ENCODE results near the gene HINFP.

The HINFP gene, protein sequence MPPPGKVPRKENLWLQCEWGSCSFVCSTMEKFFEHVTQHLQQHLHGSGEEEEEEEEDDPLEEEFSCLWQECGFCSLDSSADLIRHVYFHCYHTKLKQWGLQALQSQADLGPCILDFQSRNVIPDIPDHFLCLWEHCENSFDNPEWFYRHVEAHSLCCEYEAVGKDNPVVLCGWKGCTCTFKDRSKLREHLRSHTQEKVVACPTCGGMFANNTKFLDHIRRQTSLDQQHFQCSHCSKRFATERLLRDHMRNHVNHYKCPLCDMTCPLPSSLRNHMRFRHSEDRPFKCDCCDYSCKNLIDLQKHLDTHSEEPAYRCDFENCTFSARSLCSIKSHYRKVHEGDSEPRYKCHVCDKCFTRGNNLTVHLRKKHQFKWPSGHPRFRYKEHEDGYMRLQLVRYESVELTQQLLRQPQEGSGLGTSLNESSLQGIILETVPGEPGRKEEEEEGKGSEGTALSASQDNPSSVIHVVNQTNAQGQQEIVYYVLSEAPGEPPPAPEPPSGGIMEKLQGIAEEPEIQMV

DNA sequence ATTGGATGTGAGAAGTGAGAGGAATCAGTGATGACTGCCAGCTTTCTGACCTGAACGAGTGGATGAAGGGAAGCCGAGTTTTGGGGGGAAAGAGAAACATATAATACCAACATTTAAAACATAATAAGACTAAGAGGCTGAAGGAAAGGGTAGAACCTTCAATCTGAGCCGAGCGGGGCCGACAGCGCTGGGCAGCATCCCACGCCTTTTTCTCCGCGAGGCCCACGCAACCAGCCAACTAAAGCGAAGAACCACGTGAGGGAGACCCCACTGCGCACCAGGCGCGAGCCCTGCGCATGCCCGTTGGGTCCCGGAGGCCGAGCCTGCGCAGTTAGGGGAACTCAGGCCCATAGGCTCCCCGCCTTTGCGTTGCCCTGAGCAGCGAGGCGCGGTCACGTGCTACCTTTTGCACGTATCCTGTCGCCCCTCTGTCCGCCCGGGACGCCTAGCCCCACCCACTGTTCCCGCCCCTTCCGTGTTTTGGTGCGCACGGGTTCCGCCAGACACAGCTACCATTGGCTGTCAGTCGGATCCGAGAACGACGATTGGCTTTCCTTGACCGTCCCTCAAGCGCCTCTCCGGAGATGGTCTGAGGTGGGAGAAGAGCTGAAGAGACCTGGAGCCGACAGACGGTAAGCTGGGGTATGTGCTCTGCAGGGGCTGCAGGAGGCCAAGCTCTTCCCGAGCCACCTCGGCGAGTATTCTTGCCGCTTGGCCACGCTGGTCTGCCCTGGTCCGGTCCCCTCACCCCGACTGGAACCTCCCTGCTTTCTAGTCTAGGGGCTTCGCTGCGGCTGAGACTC, at the start of gene HINFP:
HINFP (plus strand) TSS at position 573 of the 803 bp plus-strand sequence. CDS start 5,365 bp downstream, outside the sequence.
- peak; percentile 100 for DNase-seq

DNA sequence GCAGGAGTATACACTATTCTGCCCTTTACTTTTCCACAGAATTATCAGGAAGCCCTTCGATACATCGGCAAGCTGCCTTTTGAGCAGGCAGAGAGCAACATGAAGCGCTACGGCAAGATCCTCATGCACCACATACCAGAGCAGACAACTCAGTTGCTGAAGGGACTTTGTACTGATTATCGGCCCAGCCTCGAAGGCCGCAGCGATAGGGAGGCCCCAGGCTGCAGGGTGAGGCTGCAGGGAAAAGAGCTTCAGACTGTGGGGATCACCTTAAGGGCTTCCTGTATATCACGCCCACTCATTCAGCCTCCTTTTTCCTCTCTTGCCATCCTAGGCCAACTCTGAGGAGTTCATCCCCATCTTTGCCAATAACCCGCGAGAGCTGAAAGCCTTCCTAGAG, 43.5 kb upstream of the HINFP start:
- no peak for DNase-seq

DNA sequence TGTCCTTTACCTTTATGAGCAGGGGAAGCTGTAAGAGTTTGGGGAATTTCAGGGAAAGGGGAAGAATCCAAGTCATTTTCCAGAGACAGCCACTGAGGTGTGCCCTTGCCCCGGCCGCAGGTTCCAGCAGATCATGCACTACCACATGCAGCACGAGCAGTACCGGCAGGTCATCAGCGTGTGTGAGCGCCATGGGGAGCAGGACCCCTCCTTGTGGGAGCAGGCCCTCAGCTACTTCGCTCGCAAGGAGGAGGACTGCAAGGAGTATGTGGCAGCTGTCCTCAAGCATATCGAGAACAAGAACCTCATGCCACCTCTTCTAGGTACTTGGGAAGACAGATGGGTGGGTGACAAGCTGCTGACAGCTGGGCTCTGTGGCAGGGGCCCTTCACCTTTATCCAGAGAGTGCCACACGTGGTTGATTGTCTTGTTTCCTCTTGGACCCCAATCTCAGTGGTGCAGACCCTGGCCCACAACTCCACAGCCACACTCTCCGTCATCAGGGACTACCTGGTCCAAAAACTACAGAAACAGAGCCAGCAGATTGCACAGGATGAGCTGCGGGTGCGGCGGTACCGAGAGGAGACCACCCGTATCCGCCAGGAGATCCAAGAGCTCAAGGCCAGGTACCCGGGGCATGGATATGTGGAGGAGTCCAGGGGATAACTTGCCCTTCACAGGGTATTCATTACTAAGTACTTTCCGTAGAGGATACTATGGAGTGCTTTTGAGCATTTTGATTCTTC, 42.5 kb upstream of the HINFP start:
- DNase-seq: no peak

DNA sequence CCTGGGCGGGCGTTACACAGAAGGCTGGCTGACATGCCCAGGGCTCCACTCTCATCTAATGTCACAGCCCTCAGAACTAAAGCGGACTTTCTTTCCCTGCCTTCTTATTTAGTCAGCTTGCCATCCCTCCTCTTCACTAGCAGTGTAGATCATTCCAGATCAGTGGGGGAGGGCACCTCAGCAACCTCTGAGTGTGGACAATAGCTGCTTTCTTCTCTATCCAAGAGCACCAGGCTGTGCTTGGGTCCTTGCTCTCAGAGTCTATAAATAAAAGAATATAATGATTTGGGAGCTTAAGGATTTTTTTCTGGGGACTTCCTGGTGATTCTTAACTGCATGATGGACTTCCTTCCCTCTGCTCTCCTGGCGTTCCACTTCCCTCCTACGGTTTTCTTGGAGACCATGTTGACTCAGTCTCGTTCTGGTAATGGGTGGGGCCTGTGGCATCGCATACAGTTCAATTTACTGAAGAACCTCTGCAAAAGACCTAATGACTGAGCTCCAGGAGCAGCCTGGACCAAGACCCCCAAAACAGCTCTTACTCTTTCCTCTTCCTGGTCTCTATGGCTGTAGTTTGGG, 39.6 kb upstream of the HINFP start:
- no peak for DNase-seq

DNA sequence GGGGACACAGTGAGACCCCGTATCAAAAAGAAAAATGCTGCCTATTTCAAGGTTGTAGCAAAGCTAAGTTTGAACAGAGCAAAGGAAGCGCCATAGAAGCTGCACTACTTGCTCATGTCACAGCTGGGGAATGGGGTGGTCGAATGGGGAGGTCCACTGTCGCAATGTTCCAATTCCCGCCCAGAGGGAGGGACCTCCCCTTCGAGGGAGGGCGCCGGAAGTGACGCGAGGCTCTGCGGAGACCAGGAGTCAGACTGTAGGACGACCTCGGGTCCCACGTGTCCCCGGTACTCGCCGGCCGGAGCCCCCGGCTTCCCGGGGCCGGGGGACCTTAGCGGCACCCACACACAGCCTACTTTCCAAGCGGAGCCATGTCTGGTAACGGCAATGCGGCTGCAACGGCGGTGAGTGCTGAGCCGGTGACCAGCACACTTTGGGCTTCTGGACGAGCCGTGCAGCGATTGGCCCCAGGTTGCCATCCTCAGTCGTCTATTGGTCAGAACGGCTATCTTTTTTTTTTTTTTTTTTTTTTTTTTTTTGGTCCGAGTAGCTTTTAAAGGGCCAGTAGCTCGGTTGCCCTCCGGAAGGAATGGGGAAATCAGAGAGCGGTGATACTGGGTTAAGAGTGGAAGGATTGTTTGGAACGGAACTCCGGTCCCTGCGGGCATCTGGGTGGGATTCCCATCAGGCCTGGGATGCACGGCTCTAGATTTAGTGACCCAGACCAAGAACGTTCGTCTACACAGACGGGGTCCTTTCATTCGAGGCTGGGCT, 36.5 kb upstream of the HINFP start, which contains the start of gene HMBS:
HMBS (plus strand) TSS at position 219 of the 774 bp plus-strand sequence; CDS start at position 372, 153 bp downstream.
- peak; percentile 96 for DNase-seq

DNA sequence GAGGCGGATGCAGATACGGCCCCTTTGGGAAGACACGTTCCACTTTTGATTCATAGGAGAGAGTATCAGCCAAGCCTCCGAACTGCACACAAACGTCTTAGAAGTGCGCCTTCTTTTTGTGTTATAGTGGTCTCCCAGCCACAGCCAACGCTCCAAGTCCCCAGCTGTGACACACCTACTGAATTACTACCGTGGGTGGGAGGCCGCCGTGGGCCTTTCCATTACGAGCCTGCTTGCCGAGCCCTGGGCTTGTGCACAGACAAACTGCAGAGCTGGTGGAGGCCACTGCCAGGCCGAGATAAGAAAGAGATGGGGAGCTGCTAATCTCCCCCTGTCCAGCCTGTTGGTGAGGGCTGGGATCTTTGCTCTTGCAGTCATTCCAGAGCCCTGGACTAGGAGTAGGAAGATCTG, 35.9 kb upstream of the HINFP start:
- DNase-seq: no peak

DNA sequence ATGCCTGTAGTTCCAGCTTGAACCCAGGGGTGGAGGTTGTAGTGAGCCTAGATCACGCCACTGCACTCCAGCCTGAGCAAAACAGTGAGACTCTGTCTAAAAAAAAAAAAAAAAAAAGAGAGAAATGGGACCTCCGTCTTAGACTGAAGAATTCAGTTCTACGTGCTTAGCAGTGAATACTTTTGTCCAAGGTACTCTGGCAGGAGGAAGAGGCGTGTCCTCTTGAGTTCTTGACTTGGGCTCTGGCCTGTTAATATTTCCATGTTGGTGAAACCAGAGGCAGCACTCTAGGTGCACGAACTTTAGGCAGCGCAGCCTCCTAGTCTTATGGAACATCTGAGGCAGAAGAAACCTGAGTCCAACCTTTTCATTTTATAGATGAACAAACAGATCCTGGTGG, 34.3 kb upstream of the HINFP start:
- DNase-seq: no peak

DNA sequence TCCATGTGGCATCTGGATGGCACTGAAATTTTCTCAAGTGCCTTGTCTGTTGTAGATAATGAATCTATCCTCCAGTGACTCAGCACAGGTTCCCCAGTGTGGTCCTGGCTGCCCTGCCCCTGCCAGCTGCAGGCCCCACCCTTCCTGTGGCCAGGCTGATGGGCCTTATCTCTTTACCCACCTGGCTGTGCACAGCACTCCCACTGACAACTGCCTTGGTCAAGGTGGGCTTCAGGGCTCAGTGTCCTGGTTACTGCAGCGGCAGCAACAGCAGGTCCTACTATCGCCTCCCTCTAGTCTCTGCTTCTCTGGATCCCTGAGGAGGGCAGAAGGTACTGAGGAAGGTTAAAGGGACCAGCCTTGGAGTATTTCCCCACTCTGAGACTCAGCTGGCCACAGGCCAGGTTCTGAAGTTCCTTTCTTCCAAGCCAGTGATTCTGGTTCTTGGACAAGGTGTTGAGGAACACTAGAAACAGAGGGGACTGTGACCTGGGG, 33.6 kb upstream of the HINFP start:
- DNase-seq: no peak

DNA sequence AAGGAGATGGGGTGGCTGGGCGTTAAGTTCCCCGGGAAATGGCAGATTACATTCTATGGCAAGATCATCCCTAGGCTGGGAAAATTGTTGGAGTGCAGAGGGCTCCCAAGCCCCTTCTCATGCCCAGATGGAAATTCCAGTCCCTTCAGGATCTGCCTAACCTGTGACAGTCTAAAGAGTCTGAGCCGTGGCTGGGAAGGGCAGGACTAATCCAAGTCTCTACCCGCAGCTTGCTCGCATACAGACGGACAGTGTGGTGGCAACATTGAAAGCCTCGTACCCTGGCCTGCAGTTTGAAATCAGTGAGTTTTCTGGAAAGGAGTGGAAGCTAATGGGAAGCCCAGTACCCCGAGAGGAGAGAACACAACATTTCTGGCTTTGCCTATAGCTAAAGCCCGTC, 33.0 kb upstream of the HINFP start:
- no peak for DNase-seq

DNA sequence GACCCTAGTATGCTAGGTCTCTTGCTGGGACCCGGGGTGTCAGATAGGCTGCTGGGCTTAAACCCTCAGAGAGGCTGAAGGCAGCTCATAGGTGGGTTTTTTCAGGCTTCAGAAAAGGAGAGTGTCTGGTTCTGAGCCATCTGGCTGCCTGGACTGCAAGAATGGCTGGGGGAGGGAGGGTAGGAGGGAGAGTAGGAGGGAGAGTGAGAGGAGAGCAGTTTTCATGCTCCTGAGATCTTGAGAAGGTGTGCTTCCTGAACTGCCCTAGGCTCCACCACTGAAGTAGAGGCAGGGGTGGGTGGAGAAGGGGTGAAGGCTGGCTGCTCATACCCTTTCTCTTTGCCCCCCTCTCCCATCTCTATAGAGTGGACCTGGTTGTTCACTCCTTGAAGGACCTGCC, 32.1 kb upstream of the HINFP start:
- no peak for DNase-seq

DNA sequence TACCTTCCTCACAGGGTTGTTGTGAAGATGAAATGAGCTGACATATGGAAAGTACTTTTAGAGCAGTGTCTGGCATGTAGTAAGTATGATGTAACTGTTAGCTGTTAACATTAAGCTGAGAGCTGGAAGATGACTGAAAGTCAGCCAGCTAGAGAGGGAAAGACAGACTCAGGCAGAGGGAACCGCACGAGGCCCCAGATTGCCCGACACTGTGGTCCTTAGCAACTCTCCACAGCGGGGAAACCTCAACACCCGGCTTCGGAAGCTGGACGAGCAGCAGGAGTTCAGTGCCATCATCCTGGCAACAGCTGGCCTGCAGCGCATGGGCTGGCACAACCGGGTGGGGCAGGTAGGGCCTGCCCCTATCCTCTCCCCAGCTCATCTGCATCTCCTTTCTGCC, 30.2 kb upstream of the HINFP start:
- DNase-seq: no peak

DNA sequence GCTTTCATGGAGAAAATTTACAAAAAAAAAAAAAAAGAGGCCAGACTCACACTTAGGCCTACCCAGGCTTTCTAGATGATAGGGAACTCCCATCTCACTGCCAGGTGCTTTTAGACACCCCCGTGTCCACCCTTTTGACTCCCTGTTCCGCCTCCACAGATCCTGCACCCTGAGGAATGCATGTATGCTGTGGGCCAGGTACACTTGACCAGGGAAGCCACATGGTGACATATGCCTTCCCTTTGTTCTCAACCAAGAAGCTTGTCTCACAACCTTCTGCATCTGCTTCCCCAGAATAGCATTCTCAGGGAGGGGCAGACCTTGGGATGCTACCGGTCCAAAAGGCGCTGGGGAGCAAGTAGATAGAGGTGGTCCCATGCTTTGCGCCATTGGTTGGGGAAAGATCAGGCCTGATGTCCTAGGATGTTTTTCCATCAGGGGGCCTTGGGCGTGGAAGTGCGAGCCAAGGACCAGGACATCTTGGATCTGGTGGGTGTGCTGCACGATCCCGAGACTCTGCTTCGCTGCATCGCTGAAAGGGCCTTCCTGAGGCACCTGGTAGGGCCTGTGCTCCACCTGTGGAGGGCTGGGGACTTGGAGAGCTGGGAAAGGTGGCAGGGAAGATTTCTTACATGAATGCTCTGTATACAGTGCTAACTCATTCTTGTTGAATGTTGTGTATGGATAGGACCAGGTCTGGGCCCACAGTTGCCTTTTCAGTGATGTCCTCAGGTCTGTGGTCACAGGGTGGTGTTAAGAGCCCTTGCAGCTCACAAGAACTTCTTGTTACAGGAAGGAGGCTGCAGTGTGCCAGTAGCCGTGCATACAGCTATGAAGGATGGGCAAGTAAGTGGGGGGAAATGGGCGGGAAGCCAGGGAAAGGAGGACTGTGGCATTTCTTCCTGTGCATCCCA, 29.2 kb upstream of the HINFP start:
- DNase-seq: no peak

DNA sequence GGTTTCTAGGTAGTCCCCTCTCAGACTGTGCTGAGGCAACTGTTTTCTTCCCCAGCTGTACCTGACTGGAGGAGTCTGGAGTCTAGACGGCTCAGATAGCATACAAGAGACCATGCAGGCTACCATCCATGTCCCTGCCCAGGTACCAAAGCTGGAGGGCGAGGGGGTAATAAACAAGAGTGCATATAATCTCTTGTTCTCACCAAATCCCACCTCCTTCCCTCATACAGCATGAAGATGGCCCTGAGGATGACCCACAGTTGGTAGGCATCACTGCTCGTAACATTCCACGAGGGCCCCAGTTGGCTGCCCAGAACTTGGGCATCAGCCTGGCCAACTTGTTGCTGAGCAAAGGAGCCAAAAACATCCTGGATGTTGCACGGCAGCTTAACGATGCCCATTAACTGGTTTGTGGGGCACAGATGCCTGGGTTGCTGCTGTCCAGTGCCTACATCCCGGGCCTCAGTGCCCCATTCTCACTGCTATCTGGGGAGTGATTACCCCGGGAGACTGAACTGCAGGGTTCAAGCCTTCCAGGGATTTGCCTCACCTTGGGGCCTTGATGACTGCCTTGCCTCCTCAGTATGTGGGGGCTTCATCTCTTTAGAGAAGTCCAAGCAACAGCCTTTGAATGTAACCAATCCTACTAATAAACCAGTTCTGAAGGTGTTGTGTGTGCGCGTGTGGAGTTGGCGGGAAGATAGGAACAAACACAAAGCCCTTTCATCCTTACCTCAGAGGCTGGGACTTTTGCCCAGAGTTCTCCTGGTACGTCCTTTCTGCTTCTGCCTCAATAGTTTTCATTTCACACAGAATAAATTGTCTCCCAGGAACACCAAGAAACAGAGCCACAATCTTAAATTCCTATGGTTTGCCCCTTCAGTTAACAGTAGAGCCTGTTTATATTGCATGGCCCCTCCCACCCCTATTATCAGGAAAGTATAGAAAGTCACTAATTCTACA, 28.2 kb upstream of the HINFP start:
- DNase-seq: no peak

DNA sequence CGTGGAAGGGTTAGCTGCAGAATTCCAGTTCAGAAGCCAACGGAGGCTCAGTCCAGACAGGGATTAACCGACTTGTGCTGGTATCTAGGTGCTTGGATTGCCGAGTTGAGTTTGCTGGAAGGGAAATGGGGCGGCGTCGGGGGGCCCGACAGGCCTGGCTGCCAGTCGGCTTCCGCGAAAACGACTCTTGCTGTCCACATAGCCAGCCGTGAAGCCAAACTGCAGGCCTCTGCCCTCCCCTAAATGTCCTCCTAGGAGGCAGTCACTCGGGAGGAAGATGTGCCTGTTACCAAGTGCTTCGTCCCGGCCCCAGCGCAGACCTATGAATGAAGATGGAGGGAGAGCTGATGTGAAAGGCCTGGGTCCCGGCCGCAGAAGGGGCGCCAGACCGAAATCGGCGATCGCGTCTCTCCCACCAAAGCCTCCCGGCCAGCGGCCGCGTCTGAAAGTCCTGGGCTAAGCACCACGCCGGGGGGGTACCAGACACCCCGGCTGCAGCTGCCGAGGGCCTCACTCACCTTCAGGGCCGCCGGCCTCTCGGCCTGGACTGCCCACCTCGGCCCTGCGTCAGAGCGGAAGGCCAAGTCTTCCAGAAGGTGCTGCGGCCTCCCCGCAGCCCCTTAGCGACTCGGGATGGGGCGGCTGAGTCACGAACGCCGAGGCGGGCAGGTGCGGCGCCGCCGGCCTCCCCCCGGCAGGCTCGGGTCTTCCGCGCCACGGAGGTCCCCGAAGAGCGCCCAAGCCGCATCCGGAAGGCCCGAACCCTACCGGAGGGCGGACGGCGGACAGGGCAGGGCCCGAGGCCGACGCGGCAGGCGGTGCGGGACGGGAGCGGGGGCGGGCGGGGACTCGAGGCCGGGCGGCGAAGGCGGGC, 27.2 kb upstream of the HINFP start:
- DNase-seq: no peak

DNA sequence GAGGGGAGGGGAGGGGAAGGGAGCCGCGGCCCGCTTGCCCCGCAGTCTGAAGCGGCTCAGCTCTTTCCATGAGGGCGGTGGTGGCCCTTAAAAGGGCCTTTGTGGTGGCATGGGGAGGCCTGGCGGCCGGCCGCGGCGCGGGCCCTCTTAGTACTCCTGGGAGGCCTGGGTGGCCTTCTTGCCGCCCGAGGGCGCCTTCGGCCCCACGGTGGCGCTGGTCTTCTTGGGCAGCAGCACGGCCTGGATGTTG, 26.6 kb upstream of the HINFP start:
- peak; percentile 60 for DNase-seq

DNA sequence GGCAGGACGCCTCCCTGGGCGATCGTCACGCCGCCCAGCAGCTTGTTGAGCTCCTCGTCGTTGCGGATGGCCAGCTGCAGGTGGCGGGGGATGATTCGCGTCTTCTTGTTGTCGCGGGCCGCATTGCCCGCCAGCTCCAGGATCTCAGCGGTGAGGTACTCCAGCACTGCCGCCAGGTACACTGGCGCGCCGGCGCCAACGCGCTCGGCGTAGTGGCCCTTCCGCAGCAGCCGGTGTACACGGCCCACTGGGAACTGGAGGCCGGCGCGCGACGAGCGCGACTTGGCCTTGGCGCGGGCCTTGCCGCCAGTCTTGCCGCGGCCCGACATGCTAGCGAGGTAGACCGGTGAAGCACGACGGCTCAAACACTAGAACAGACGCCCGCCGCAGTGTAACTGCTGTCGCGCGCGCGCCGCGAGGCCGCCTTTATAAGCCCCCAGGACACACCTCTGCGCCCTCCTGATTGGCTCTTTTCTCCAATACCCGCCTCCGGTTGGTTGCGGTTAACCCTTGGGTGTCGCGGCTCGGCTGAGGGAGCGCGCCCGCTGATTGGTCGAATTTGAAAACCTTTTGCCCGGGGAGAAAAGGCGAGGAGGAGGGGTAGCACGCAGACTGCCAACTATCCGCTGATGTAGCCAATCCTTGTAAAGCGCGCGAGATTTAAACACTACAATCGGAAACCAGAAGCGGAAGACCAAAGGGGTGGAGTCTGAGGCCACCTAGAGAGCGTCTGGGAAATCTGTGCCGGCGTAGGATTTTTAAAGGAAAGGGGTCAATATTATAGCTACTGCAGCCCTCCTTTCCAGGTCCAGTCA, 26.1 kb upstream of the HINFP start:
- DNase-seq: peak; percentile 100

DNA sequence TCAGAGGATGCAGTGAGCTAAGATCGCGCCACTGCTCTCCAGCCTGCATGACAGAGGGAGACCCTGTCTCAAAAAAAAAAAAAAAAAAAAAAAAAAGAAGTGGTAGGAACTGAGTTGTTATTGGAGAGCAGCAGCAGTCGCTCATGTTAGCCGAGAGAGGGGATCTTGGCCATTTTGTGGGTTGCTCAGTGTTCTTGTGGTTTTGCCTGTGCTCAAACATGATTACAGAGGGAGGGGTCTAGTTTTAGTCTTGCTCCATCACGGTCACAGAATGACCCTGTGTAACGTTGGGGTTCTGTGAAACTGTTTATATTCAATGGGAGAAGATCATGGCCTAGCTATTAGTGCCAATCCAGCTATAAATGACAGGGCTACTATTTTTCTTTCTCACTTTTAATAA, 21.7 kb upstream of the HINFP start:
- no peak for DNase-seq

Measured in NCI-H1105 (cell line).